ENCODE results near the gene FGD3. TPM values are rescaled to one million over a fixed set of nuclear protein-coding genes. Genes with fewer than 3 reads are reported as not detected.

The FGD3 gene
- total RNA-seq, 1 experiment from 2014 or later: 0.09 TPM

DNA sequence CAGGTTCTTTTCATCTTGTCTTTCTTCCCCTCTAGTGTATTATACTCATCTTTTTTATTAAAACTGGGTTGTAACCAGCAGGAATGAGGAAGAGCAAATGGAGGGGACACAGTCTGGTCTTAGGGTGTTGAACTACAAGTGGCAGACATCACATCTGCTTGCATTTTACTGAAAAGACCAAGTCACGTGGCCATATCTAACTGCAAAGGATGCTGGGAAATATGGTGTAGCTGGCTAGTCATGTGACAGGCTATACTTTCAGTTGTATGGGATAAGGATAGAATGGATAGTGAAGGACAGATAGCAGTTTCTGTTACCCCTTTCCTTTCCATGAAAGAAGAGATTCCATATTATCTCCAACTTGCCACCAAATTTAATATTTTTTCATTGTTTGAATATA, 13.0 kb upstream of the FGD3 start:
- Histone ChIP-seq H3K27me3 (replicated peaks; ENCODE audit: insufficient read depth, low read depth, low read length, poor library complexity) (peaks cover 12% of the 10 kb centered on the region), H3K36me3 (ENCODE audit: insufficient read depth, low read length, poor library complexity, severe bottlenecking) (no peaks in the 10 kb centered on the region), H3K4me3 (ENCODE audit: low read depth, low read length, poor library complexity, severe bottlenecking) (no peak overlapping the region), H3K4me1 (ENCODE audit: insufficient read depth, low read length, poor library complexity, severe bottlenecking) (no peaks in the 10 kb centered on the region), H3K9me3 (ENCODE audit: low read depth, low read length, poor library complexity, severe bottlenecking) (no peaks in the 10 kb centered on the region), H3K27ac (ENCODE audit: low read depth, low read length, poor library complexity, severe bottlenecking) (no peak overlapping the region)
- no peak for TF ChIP-seq EZH2 (IDR thresholded peaks at IDR 0.05; ENCODE audit: borderline replicate concordance, low read depth, low read length, poor library complexity, severe bottlenecking)
- TF ChIP-seq, protein P1, sequence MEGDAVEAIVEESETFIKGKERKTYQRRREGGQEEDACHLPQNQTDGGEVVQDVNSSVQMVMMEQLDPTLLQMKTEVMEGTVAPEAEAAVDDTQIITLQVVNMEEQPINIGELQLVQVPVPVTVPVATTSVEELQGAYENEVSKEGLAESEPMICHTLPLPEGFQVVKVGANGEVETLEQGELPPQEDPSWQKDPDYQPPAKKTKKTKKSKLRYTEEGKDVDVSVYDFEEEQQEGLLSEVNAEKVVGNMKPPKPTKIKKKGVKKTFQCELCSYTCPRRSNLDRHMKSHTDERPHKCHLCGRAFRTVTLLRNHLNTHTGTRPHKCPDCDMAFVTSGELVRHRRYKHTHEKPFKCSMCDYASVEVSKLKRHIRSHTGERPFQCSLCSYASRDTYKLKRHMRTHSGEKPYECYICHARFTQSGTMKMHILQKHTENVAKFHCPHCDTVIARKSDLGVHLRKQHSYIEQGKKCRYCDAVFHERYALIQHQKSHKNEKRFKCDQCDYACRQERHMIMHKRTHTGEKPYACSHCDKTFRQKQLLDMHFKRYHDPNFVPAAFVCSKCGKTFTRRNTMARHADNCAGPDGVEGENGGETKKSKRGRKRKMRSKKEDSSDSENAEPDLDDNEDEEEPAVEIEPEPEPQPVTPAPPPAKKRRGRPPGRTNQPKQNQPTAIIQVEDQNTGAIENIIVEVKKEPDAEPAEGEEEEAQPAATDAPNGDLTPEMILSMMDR (conservative IDR thresholded peaks at IDR 0.05; ENCODE audit: low read depth, low read length): no peak
- ChIA-PET CTCF (no interaction called here), POLR2A (ENCODE audit: low non-redundant PET) (no interaction called here)
- no TSS peak for BruUV-seq (replicated peaks)
- intact Hi-C loops (cut with micrococcal nuclease; ENCODE audit: unreplicated experiment): no loop called here
- peak; percentile 22 for DNase-seq (ENCODE audit: low spot score)

DNA sequence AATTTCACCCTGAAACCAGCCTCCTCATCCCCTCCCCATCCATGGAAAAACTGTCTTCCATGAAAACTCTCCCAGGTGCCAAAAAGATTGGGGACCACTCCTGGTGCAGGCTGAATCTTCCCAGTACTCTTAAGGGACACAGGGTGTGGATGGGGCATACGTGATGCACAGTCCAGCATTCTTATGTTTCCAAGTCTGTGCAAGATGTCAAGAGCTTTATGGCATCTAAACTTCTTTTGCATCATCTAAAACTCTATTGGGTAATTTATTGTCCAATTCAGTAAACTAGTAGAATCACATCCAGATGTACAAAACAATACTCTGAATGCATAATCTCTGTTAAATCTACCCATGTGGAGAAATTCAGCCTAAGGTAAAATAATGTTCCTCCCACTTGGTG, 9.3 kb upstream of the FGD3 start:
- Histone ChIP-seq H3K4me1 (ENCODE audit: insufficient read depth, low read length, poor library complexity, severe bottlenecking) (no peaks in the 10 kb centered on the region), H3K27me3 (replicated peaks; ENCODE audit: insufficient read depth, low read depth, low read length, poor library complexity) (peaks cover 8% of the 10 kb centered on the region), H3K9me3 (ENCODE audit: low read depth, low read length, poor library complexity, severe bottlenecking) (no peaks in the 10 kb centered on the region), H3K4me3 (ENCODE audit: low read depth, low read length, poor library complexity, severe bottlenecking) (no peak overlapping the region), H3K27ac (ENCODE audit: low read depth, low read length, poor library complexity, severe bottlenecking) (no peak overlapping the region), H3K36me3 (ENCODE audit: insufficient read depth, low read length, poor library complexity, severe bottlenecking) (no peaks in the 10 kb centered on the region)
- POLR2A ChIA-PET (ENCODE audit: low non-redundant PET): interaction anchor here (0.6 kb wide), 1 partner anchor 254 kb away, joined by 7 read pairs; no protein-coding TSS in a partner anchor
- CTCF ChIA-PET: no interaction called here
- no peak for TF ChIP-seq EZH2 (IDR thresholded peaks at IDR 0.05; ENCODE audit: borderline replicate concordance, low read depth, low read length, poor library complexity, severe bottlenecking)
- TF ChIP-seq, protein P1 (conservative IDR thresholded peaks at IDR 0.05; ENCODE audit: low read depth, low read length): no peak
- BruUV-seq (replicated peaks): no TSS peak
- DNase-seq (ENCODE audit: low spot score): no peak
- intact Hi-C loops (cut with micrococcal nuclease; ENCODE audit: unreplicated experiment): no loop called here

DNA sequence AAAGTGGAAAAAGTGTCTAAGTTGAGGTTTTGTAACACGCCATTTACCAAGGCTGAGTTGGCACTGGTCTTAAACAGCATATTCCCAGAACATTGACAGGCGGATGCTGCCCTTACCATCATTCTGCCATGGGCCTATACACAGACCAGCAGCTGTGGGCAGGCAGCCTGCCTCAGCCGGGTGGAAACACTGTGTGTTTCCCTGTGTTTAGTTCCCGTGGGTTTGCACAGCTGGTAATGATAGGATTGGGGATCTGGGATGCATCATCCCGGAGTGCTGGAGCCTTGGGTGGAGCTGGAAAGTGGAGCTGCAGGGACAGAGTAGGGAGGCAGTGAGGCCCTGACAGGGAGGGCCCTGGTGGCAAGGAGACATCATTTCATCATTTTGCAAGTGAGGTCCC, 5.5 kb upstream of the FGD3 start:
- ChIA-PET CTCF (no interaction called here), POLR2A (ENCODE audit: low non-redundant PET) (no interaction called here)
- Histone ChIP-seq H3K4me3 (ENCODE audit: low read depth, low read length, poor library complexity, severe bottlenecking) (no peak overlapping the region), H3K36me3 (ENCODE audit: insufficient read depth, low read length, poor library complexity, severe bottlenecking) (no peaks in the 10 kb centered on the region), H3K27me3 (replicated peaks; ENCODE audit: insufficient read depth, low read depth, low read length, poor library complexity) (peaks cover 8% of the 10 kb centered on the region), H3K9me3 (ENCODE audit: low read depth, low read length, poor library complexity, severe bottlenecking) (no peaks in the 10 kb centered on the region), H3K27ac (ENCODE audit: low read depth, low read length, poor library complexity, severe bottlenecking) (no peak overlapping the region), H3K4me1 (ENCODE audit: insufficient read depth, low read length, poor library complexity, severe bottlenecking) (no peaks in the 10 kb centered on the region)
- no TSS peak for BruUV-seq (replicated peaks)
- intact Hi-C loops (cut with micrococcal nuclease; ENCODE audit: unreplicated experiment): no loop called here
- DNase-seq (ENCODE audit: low spot score): no peak
- TF ChIP-seq, protein P1 (conservative IDR thresholded peaks at IDR 0.05; ENCODE audit: low read depth, low read length): no peak
- TF ChIP-seq EZH2 (IDR thresholded peaks at IDR 0.05; ENCODE audit: borderline replicate concordance, low read depth, low read length, poor library complexity, severe bottlenecking): no peak

Measured in A673 (cell line).